Effector memory CD8-positive, alpha-beta T cell (primary cell): ENCODE results near the gene OR6T1.

Source experiments
- ATAC-seq: fragments of 150-1000 bp; cut with Tn5 transposase; replicated peaks from 2 replicates; pipeline ENCODE4 v1.10.0; 2021; ENCODE audit warnings: mild to moderate bottlenecking, moderate library complexity
- DNase-seq, 3 experiments: peaks; one replicate each; pipeline ENCODE4 v3.0.0; 2021
- H3K27ac Mint-ChIP-seq, 2 donors: one replicate each; pipeline ENCODE4 v1.8.0; 2022; ENCODE audit warnings: mild to moderate bottlenecking in 2 of 2, mixed read lengths in 2 of 2, moderate library complexity in 2 of 2
- H3K27me3 Mint-ChIP-seq, 2 donors: one replicate each; pipeline ENCODE4 v1.8.0; 2022; ENCODE audit warnings: mixed read lengths in 2 of 2
- H3K36me3 Mint-ChIP-seq: one replicate; pipeline ENCODE4 v1.8.0; 2022; ENCODE audit warnings: mild to moderate bottlenecking, moderate library complexity, mixed read lengths; ENCODE audit not compliant: insufficient read depth
- H3K4me1 Mint-ChIP-seq, 2 donors: one replicate each; pipeline ENCODE4 v1.8.0; 2022; ENCODE audit warnings: low read depth in 2 of 2, mixed read lengths in 2 of 2
- H3K4me3 Mint-ChIP-seq, 2 donors: one replicate each; pipeline ENCODE4 v1.8.0; 2022; ENCODE audit warnings: mild to moderate bottlenecking in 2 of 2, mixed read lengths in 2 of 2, moderate library complexity in 2 of 2
- H3K9me3 Mint-ChIP-seq, 2 donors: one replicate each; pipeline ENCODE4 v1.8.0; 2022; ENCODE audit warnings: mixed read lengths in 2 of 2

The OR6T1 gene

GRCh38 chr11:123903932-123904331 is 39.7 kb downstream of the OR6T1 start:
- Mint-ChIP-seq H3K27ac (no peak overlapping the region), H3K9me3 (no peaks in the 10 kb centered on the region), H3K36me3 (no peaks in the 10 kb centered on the region), H3K4me3 (no peak overlapping the region), H3K27me3 (no peaks in the 10 kb centered on the region), H3K4me1 (no peaks in the 10 kb centered on the region)
- ATAC-seq (no peak), DNase-seq (no peak)

DNA sequence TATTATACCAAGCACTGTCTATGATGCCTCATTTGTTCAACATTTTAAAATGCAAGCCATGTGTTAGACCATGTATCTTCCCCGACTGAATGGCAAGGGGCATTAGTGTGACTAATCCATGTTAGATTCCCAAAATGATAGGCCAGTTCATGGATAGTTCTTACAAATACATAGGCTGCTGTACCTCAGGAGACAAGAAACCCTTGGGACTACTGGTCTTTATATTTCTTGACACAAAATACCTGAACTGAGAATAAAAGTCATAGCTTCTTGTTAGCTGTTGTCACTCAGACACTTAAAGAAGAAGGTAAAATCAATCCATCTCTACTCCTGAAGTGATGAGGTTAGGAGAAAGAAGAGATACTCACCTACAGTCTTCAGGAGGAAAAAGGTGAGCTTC is 41.8 kb downstream of the OR6T1 start, which contains the start of gene OR8D4:
Gene OR8D4, plus strand, starts transcription at position 301 of the 400 bp plus-strand sequence. CDS start 4,265 bp downstream, outside the sequence.
- no peak within 1 kb of the TSS for H3K4me3 Mint-ChIP-seq
- no peaks in the 10 kb centered on the region for H3K9me3 Mint-ChIP-seq
- DNase-seq (no peak), ATAC-seq (no peak)
- H3K27ac Mint-ChIP-seq: no peak within 1 kb of the TSS
- H3K4me1 Mint-ChIP-seq: no peaks in the 10 kb centered on the region
- no peaks in the 10 kb centered on the region for H3K36me3 Mint-ChIP-seq
- H3K27me3 Mint-ChIP-seq: no peaks in the 10 kb centered on the region

DNA sequence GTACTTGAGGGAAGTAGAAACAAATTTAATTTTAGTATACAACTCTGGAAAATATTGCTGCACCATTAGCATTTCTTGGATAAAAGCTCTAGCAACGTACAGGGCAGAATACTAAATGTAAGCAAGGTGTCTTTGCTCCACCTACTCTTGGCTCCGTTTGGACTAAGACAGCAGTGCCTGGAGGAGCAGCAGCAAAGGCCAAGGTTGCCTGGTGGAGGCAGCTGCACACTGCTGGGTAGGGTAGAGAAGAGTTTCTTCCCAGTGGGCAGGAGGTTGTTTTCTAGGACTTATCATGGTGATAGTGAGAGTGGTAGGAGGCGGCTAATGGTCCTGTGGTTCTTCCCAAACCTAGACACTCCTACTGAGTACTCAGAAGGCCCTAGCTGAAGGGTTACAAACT is 43.8 kb downstream of the OR6T1 start:
- no peak for ATAC-seq
- Mint-ChIP-seq H3K4me3 (no peak overlapping the region), H3K9me3 (no peaks in the 10 kb centered on the region), H3K27me3 (no peaks in the 10 kb centered on the region), H3K27ac (no peak overlapping the region), H3K4me1 (no peaks in the 10 kb centered on the region), H3K36me3 (no peaks in the 10 kb centered on the region)
- DNase-seq: no peak
